Measurements from ENCODE around the gene CASR. TPM values are rescaled to one million over a fixed set of nuclear protein-coding genes. Genes with fewer than 3 reads are reported as not detected.

The CASR gene
- total RNA-seq, 1 donor from 2014 or later, result not detected

DNA sequence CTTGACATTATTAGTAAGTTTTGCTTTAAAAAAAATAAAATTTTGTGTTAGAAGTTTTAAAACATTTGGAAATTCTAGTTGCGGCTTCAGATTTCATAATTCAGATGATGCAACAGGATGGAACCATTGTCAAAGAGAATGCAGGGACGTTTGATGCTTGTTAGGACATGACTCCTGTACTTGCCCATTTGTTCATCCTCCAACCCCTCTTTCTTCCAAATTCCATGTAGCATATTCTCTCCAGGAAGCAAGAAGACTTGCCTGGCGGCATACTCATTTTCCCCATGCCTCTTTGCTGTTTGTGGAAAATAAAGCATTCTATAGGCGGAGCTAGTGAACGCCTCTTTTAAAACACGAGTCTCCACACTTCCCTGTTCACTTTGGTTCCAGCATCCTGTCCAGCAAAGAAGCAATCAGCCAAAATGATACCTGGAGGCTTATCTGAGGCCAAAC, 141.4 kb downstream of the CASR start, which contains the start of gene CSTA:
CSTA (plus strand) TSS at position 378 of the 453 bp plus-strand sequence; CDS start at position 423, 45 bp downstream.
- DNase-seq (ENCODE audit: low spot score), result no peak
- Mint-ChIP-seq H3K9me3 (ENCODE audit: low read depth) (peaks cover 2% of the 10 kb centered on the region), H3K27ac (ENCODE audit: unreplicated experiment) (no peak within 1 kb of the TSS), H3K4me3 (ENCODE audit: unreplicated experiment) (no peak within 1 kb of the TSS), H3K4me1 (ENCODE audit: low read depth) (no peaks in the 10 kb centered on the region), H3K36me3 (ENCODE audit: low read depth) (no peaks in the 10 kb centered on the region), H3K27me3 (ENCODE audit: low read depth) (peaks cover 11% of the 10 kb centered on the region)
- TF ChIP-seq, protein P1, sequence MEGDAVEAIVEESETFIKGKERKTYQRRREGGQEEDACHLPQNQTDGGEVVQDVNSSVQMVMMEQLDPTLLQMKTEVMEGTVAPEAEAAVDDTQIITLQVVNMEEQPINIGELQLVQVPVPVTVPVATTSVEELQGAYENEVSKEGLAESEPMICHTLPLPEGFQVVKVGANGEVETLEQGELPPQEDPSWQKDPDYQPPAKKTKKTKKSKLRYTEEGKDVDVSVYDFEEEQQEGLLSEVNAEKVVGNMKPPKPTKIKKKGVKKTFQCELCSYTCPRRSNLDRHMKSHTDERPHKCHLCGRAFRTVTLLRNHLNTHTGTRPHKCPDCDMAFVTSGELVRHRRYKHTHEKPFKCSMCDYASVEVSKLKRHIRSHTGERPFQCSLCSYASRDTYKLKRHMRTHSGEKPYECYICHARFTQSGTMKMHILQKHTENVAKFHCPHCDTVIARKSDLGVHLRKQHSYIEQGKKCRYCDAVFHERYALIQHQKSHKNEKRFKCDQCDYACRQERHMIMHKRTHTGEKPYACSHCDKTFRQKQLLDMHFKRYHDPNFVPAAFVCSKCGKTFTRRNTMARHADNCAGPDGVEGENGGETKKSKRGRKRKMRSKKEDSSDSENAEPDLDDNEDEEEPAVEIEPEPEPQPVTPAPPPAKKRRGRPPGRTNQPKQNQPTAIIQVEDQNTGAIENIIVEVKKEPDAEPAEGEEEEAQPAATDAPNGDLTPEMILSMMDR (IDR thresholded peaks at IDR 0.05), result no peak

GRCh38 chr3:122325769-122326168, 142.3 kb downstream of the CASR start:
- DNase-seq (ENCODE audit: low spot score), result no peak
- Mint-ChIP-seq H3K9me3 (ENCODE audit: low read depth) (no peaks in the 10 kb centered on the region), H3K4me3 (ENCODE audit: unreplicated experiment) (no peak overlapping the region), H3K36me3 (ENCODE audit: low read depth) (no peaks in the 10 kb centered on the region), H3K4me1 (ENCODE audit: low read depth) (no peaks in the 10 kb centered on the region), H3K27me3 (ENCODE audit: low read depth) (peaks cover 15% of the 10 kb centered on the region), H3K27ac (ENCODE audit: unreplicated experiment) (no peak overlapping the region)
- TF ChIP-seq, protein P1 (IDR thresholded peaks at IDR 0.05), result no peak

- Mint-ChIP-seq H3K4me3 (ENCODE audit: unreplicated experiment) (no peak overlapping the region), H3K27me3 (ENCODE audit: low read depth) (peaks cover 41% of the 10 kb centered on the region), H3K4me1 (ENCODE audit: low read depth) (no peaks in the 10 kb centered on the region), H3K36me3 (ENCODE audit: low read depth) (no peaks in the 10 kb centered on the region), H3K9me3 (ENCODE audit: low read depth) (no peaks in the 10 kb centered on the region), H3K27ac (ENCODE audit: unreplicated experiment) (no peak overlapping the region)
- TF ChIP-seq, protein P1 (IDR thresholded peaks at IDR 0.05), result no peak
- DNase-seq (ENCODE audit: low spot score), result no peak
These were observed 148.4 kb downstream of the CASR start for GRCh38 chr3:122331886-122332285.

GRCh38 chr3:122332551-122332950, 149.1 kb downstream of the CASR start:
- H3K27me3 Mint-ChIP-seq (ENCODE audit: low read depth), result peaks cover 41% of the 10 kb centered on the region
- DNase-seq (ENCODE audit: low spot score), result no peak
- H3K36me3 Mint-ChIP-seq (ENCODE audit: low read depth), result no peaks in the 10 kb centered on the region
- no peak overlapping the region for H3K27ac Mint-ChIP-seq (ENCODE audit: unreplicated experiment)
- no peaks in the 10 kb centered on the region for H3K4me1 Mint-ChIP-seq (ENCODE audit: low read depth)
- no peak overlapping the region for H3K4me3 Mint-ChIP-seq (ENCODE audit: unreplicated experiment)
- TF ChIP-seq, protein P1 (IDR thresholded peaks at IDR 0.05), result no peak
- H3K9me3 Mint-ChIP-seq (ENCODE audit: low read depth), result no peaks in the 10 kb centered on the region

Other genes with a start within 250 kb of the CASR start
- gene ILDR1, start 161.4 kb upstream of the CASR start, total RNA-seq, result not detected in 3 replicates
- not detected in 3 replicates for gene CD86, start 128.3 kb upstream of the CASR start, total RNA-seq
- not detected in 3 replicates for gene CSTA, start 141.6 kb downstream of the CASR start, total RNA-seq
- 10.9 to 27.7 TPM (median 19.6 TPM) in 3 replicates for gene MIX23, start 199.6 kb downstream of the CASR start, total RNA-seq
- 33.7 to 40.1 TPM (median 37.5 TPM) in 3 replicates for gene FAM162A, start 200.5 kb downstream of the CASR start, total RNA-seq
- gene WDR5B, start 232.4 kb downstream of the CASR start, total RNA-seq, result 4.7 to 6.4 TPM (median 5.0 TPM) in 3 replicates